Tibial artery (tissue), 4 donors: Measurements from ENCODE around the gene G6PC1.

Experiments used
- DNase-seq, 2 donors: peaks; one replicate each; pipeline ENCODE4 v3.0.0-alpha.2; 2019
- H3K27ac ChIP-seq, 2 donors: fragments of 200-600 bp; sonication (generic) in 1 of 2; 1 replicate in 1 of 2; 2 replicates in 1 of 2; pipeline ENCODE4 v1.5.1; 2018 to 2019; ENCODE audit warnings: mild to moderate bottlenecking in 1 of 2
- H3K27me3 ChIP-seq, 2 donors: fragments of 200-600 bp; sonication (generic) in 1 of 2; one replicate each; pipeline versions ENCODE4 v1.5.1 to v1.6.0; 2016 to 2019
- H3K36me3 ChIP-seq, 3 donors: fragments of 200-600 bp; sonication (generic) in 2 of 3; one replicate each; pipeline ENCODE4 v1.5.1; 2016 to 2019; ENCODE audit warnings: mild to moderate bottlenecking in 2 of 3
- H3K4me1 ChIP-seq, 4 donors: fragments of 200-600 bp; sonication (generic) in 2 of 4; 1 replicate in 3 of 4; 2 replicates in 1 of 4; pipeline ENCODE4 v1.5.1; 2016 to 2019
- H3K4me3 ChIP-seq, 2 donors: fragments of 200-600 bp; sonication (generic) in 1 of 2; 1 replicate in 1 of 2; 2 replicates in 1 of 2; pipeline ENCODE4 v1.5.1; 2018 to 2019; ENCODE audit warnings: mild to moderate bottlenecking in 2 of 2
- H3K9me3 ChIP-seq, 3 donors: fragments of 200-600 bp; sonication (generic) in 1 of 3; one replicate each; pipeline ENCODE4 v1.5.1; 2016 to 2019
- intact Hi-C: fragments of 100-400 bp; cut with DNase I; formaldehyde crosslinking; loops from one replicate; pipeline ENCODE4 v1.15.0; 2023; ENCODE audit warnings: low total_unique reads
- TF ChIP-seq, protein P1 (sequence below), 2 experiments: fragments of 200-600 bp in 1 of 2; fragments of 450-650 bp in 1 of 2; IDR thresholded peaks; one replicate each; pipeline ENCODE4 v1.5.1; 2017 to 2019; ENCODE audit warnings: antibody characterized with exemption in 2 of 2, mild to moderate bottlenecking in 1 of 2, moderate library complexity in 1 of 2

Gene G6PC1

DNA sequence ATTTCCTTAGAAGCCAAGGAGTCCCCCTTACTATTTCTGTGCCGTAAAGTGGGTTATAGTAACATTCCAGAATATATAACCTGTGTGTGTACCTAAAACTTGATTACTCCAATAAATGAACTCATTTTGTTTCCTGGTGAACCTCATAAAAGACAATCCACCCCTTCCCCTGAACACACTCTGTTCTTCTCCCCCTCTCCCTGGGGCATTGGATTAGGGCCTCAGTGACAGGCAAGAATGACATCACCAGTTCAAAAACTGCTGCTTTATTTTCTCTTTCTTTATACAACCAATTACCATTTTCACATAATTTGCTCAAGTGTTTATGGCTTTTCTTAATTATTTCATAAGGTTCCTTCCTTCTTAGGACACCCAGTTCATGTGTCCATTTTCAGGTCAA lies 46.2 kb downstream of the G6PC1 start:
- no peaks in the 10 kb centered on the region for H3K27me3 ChIP-seq
- peak overlapping the region; percentile 8 to 67 for H3K27ac ChIP-seq
- H3K4me3 ChIP-seq: no peak overlapping the region
- intact Hi-C loops: no loop called here
- H3K36me3 ChIP-seq: peaks cover 19 to 40% (median 36%) of the 10 kb centered on the region in 3 donors
- H3K4me1 ChIP-seq: peaks cover 0 to 22% (median 2%) of the 10 kb centered on the region in 4 donors
- TF ChIP-seq, protein P1, sequence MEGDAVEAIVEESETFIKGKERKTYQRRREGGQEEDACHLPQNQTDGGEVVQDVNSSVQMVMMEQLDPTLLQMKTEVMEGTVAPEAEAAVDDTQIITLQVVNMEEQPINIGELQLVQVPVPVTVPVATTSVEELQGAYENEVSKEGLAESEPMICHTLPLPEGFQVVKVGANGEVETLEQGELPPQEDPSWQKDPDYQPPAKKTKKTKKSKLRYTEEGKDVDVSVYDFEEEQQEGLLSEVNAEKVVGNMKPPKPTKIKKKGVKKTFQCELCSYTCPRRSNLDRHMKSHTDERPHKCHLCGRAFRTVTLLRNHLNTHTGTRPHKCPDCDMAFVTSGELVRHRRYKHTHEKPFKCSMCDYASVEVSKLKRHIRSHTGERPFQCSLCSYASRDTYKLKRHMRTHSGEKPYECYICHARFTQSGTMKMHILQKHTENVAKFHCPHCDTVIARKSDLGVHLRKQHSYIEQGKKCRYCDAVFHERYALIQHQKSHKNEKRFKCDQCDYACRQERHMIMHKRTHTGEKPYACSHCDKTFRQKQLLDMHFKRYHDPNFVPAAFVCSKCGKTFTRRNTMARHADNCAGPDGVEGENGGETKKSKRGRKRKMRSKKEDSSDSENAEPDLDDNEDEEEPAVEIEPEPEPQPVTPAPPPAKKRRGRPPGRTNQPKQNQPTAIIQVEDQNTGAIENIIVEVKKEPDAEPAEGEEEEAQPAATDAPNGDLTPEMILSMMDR (IDR thresholded peaks at IDR 0.05): no peak
- no peaks in the 10 kb centered on the region for H3K9me3 ChIP-seq
- no peak for DNase-seq

DNA sequence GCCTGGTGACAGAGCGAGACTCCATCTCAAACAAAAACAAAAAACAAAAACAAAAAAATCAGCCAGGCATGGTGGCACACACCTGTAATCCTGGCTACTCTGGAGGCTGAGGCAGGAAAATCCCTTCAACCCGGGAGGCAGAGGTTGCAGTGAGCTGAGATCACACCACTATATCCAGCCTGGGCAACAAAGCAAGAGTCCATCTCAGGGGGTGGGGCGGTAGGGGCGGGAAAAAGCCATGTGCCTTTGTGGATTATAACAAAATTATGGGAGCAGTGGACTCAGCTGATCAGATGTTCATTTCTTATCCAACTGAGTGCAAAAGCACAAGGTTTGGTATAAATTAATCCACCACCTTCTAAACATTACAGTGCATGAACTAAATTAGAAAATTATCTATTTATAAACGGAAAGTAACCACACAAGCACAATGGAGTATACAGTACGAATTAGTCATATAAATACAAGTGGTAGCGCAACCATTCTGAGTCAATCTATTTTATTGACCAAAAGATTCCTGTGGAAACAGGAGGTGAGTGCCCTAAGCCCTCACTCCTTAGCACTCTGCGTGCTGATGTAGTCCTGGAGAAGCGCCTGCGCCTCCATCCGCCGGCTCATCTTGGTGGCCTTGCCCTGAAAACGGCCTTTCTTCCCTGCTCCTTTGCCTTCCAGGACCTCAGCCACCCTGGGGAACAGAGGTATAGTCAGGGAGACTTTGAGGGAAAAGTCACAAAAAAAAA lies 49.6 kb downstream of the G6PC1 start:
- Histone ChIP-seq H3K27me3 (no peaks in the 10 kb centered on the region), H3K9me3 (no peaks in the 10 kb centered on the region), H3K27ac (no peak overlapping the region), H3K4me3 (no peak overlapping the region), H3K4me1 (peaks cover 0 to 17% (median under 1%) of the 10 kb centered on the region in 4 donors), H3K36me3 (peaks cover 36 to 74% (median 70%) of the 10 kb centered on the region in 3 donors)
- DNase-seq: no peak
- intact Hi-C loops: no loop called here
- TF ChIP-seq, protein P1 (IDR thresholded peaks at IDR 0.05): no peak
